Activated naive CD4-positive, alpha-beta T cell (primary cell): ENCODE results near the gene AGGF1.
"Not testable (repeated sequence)": the region's sequence is repeated elsewhere in the genome, so short reads cannot be mapped to it uniquely, and the experiment has no call there.

Experiments
- DNase-seq, 4 experiments: peaks; one replicate each; lab custom pipeline; 2025; lab: John Stamatoyannopoulos, UW

Gene AGGF1

GRCh38 chr5:77022511-77023417 lies 7.4 kb upstream of the AGGF1 start:
- no peak for DNase-seq

DNA sequence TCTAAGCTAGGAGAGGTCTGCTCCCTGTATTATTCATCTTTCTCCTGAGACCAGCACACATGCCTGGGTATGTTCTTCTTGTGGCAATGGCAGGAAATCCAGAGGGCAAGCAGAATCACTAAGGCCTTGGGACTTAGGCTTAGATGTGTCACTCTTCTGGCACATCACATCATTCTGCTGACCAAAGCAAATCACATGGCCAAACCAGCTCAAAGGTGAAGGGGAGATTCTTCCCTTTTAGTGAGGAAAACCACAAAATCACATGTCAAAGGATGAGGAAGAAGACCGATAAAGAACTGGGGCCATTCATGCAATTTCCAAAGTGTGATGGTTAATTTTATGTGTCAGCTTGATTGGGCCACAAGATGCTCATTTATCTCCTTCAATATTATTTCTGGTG lies 5.7 kb upstream of the AGGF1 start:
- DNase-seq = no peak

DNA sequence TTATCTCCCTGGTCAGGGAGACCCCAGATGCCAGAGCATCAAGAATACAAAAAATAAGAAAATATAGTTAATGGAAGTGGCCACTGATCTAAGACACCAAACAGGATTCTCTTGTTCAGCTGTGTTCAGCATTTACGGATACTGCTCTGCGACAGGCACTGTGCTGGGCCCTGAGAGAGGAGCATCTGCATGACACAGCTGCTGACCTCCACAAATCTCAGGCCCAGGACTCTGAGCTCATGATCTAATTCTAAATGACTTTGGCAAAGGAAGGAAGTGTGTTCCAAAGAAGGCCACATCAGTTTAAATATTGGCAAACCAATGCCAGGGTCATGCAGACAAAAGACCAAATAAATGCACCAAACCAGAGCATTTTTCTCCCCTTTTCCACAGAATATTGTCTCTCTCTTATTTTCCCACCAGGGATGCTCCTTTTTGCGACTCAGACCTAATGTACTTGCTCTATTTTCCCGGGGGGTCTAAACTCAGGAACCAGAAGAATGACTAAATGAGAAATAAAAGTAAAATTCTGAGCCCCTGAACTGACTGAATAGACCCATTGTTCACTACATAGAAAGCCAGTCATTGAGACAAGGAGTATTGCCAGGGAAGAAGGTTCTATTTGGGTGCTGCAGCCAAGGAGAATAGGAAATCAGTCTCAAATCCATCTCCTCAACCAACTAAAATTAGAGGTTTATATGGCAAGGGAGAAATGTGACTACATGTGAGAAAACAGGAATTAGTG lies 1.4 kb upstream of the AGGF1 start:
- no peak for DNase-seq

GRCh38 chr5:77029376-77029885 lies 773 bp upstream of the AGGF1 start:
- no peak for DNase-seq

- DNase-seq = no peak
Measured at GRCh38 chr5:77031891-77032290, 1.7 kb downstream of the AGGF1 start.

DNA sequence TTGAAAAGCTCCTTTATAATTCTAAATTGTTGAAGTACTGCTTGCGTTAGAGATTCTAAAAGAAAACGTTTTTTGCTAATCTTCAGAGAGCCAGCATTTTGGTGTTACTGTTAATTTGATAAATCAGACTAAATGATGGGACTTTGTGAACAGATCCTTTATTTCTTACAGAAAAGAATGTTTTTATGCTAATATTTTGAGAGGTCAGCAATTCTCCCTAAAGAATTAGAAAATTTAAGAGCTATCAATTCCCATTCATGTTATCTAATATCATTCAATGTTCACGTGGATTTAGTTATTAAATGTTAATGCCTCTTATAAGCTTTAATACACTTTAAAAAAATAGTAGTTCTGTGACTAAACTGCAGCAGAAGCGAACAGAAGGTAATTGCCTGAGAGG lies 2.4 kb downstream of the AGGF1 start:
- no peak for DNase-seq

- no peak for DNase-seq
Measured at GRCh38 chr5:77033338-77033737, 3.1 kb downstream of the AGGF1 start.

- DNase-seq = no peak
Measured at GRCh38 chr5:77035950-77036349, 5.7 kb downstream of the AGGF1 start.

DNA sequence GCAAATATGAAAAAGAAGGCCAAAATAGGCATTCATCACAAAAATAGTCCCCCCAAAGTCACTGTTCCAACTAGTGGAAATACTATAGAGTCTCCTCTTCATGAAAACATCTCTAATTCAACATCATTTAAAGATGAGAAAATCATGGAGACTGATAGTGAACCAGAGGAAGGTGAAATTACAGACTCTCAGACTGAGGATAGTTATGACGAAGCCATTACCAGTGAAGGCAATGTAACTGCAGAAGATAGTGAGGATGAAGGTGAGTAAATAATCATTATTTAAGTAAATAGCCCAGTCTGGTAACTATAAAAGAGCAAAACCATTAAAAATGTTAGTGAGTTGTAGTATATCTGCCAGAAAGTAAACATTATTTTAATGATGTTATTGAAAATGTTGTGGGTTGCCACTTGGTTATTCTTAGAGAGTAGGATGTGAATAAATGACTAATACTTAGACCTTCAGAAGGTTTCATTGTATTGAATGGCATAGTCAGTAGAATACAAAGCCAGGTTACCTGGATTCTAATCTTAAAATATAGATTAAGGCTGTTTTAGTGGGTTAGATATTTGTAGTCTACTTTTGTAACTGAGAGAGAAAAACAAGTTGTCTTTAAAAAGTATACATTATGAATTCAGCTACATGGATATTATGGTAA lies 16.3 kb downstream of the AGGF1 start:
- no peak for DNase-seq

DNA sequence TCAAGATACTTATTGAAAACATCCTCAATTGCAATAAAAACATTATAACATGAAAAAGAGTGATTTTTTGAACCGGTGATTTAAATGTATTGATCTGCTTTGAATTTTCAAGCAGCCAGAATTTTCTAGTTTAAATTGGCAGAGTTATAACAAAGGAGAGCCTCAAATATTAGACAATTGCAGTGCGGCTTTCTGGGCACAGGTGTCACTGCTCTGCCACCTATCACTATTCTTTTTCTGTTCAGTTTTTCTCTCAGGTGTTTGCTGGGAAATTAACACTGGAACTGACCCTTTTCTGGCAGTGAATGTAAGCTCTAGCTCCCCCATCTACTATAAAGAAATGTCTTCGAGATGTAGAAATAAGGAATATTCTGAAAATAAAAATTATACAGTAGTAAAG lies 33.8 kb downstream of the AGGF1 start:
- DNase-seq = no peak

DNA sequence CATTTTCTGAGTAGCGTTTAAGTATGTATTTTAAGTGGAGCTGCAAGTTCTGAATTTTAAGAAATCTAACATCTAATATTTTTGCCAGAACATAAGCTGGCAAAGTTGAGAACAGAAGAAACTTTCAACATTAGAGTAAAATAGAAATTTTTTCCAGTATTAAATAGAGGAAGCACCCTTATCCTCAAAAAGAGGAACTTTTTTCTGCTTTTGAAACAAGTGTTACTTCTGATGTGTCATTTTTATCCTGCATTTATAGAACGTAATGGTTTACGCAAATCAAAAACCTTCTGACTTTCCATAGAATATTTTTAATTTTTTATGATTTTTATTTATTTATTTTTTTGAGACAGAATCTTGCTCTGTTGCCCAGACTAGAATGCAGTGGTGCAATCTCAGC lies 35.1 kb downstream of the AGGF1 start:
- no peak for DNase-seq

DNA sequence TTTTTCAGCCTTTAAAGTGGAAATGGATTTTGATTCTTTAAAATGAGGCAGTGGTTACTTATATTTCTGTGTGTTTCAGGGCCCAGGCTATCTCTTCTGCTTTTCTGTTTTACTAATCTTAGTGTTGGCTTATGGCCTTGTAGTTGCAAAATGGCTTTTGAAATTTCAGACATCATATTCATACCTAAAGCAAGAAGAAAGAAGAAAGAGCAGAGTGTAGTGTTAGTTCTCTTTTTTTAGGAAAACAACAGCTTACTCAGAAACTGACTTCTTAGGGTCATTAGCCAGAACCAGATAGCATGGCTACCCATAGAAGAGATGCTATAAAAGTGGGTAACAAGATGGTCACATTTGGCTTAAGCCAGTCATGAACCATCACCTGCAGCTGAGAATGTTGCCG lies 36.0 kb downstream of the AGGF1 start:
- no peak for DNase-seq

DNA sequence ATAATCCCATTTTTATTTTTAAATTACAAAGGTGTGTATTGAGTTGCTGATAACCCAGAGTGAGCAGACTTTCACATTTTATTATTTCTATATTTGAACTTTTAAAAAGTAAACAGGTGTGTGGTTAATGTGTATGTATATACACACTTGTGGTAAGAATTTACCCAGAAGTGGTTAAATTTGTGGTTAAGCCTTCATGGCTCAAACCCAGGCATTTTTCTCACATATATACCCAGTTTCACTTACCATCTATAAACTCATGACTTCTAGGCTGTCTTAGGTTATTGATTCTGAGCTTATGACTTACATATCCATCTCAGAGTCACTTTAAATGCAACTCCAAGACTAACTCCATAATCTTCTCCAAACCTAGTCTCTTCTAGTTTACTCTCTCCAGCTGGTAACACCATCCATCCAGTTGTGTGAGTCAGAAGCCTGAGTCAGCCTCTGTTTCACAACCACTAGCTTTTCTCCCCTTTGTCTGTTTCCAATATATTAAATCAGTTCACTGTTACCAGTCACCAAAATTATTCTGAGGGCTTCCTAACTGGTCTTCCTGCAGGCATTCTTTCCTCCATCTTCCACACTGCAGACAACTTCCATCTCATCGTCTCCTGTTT lies 36.7 kb downstream of the AGGF1 start:
- DNase-seq = no peak

DNA sequence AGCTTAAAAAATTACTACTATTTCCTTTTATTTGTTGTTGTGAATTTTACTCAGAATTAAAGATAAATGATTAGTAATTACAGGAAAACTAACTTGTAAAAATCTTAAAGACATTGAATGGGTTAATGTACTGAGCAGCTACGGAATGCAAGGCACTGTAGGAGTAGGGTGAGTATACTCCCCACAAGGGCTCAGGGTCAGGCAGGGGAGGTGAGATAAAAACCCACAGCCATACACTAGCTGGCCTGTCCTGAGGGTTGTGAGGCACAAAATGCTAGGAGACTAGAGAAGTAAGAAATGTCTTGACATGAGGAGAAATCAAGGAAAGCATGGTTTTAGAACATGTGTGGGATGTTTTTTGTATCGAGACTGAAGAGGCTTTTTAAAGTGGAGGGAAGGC lies 43.5 kb downstream of the AGGF1 start:
- DNase-seq = no peak

DNA sequence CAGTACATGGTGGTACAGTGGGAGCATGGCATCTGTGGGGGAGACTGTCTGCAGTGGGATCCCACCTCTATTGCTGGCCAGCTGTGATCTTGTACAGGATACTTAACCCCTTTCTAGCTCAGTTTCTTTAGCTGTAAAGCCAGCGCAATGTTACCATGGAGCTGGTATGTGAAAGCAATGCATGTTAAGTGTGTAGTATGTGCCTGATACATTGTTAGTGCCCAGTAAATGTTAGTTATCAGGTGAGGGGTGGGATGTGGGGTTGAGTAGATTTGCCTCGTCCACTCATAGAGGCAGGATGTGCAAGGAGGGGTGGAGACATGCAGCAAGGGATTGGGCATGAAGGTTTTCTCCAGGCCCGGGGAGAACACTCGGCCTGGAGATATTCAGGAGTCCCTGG lies 44.5 kb downstream of the AGGF1 start:
- DNase-seq = no peak

DNA sequence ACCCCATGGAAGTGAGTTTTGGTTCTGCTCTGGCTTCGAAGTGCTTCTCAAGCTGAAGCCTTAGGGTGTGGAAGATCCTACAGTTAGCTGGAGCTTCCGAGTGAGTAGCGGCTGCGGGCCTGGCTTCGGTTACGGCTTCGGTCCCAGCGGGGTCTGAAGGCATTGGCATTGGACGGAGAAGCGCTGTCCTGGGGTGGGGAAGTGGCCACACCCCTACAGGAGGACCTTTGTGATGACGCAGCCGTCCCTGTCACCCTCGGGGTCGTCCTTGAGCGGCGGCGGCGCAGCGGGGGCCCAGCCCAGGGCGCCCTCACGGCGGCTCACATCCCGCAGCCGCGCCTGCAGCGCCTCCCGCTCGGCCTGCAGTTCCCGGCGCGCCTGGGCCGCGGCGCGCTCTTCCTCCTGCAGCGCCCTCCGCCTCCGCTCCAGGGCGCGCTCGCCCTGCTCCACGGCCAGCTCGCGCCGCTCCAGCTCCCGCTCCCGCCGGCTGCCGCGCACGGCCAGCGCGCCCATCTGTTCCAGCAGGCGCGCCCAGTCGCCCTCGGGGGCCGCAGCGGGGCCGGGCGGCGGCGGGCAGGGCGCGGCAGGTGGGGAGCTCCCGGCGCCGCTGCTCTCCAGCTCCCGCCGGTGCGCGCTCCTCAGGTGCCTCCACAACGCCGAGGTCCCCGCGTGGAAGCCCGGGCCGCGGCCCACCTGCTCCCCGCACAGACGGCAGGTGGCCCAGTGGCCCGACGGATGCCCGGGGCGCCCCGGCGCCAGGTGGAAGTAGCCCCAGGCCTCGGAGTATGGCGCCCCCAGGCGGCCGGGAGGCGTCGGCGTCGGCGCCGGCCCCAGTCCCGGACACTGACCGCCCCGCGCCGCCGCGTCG lies 47.0 kb downstream of the AGGF1 start:
- peak in 3 of 4 experiments; percentile 10 to 29 (median 12) for DNase-seq

- DNase-seq = no peak
Measured at GRCh38 chr5:77077829-77078176, 47.6 kb downstream of the AGGF1 start.

DNA sequence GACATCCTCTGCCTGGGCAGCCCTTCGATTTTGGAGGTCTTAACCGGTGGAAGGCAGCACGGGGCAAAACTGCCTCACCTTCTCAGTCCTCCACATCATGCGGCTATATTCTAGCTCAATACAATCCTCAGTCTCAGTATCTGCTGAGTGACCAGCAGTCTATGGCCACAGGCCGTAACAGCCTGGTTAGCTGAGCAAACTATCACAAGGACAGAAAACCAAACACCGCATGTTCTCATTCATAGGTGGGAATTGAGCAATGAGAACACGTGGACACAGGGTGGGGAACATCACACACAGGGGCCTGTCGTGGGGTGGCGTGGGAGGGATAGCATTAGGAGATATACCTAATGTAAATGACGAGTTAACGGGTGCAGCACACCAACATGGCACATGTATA lies 50.3 kb downstream of the AGGF1 start:
- DNase-seq = not testable (repeated sequence)

DNA sequence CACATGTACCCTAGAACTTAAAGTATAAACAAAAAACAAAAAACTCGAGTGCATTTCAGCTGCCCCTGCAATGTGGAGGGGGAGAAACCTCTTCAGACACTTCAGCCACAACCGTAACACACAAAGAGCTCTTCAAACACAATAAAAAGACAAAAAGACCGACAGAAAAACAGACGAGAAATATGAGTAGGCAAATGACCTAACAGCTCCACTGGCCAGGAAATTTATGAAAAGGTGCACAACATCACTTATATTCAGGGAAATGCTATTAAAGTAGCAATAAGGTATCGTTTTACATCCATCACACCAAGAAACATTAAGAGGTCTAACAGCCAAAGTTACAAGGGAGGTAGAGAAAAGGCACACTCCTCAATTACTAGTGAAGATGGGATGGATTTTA lies 50.7 kb downstream of the AGGF1 start:
- DNase-seq = no peak

DNA sequence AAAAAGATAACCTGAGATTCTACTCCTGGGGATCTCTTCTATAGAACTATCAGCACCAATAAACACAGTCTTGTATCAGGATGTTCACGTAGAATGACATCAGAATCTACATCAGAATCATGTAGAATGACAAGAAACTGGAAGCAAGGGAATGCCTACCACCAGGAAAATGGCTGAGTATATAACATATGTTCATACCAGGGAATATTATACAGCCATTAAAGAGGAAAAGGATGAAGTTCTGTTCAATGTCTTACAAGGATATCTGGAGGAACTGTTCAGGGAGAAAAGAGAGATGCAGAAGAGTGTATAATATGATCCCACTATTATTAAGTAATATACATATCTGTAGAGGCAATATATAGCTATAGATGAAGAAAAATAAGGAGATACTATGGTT lies 52.1 kb downstream of the AGGF1 start:
- no peak for DNase-seq

GRCh38 chr5:77083088-77083487 lies 52.9 kb downstream of the AGGF1 start:
- DNase-seq = no peak
